ENCODE results near the gene KLF3.

Gene KLF3

DNA sequence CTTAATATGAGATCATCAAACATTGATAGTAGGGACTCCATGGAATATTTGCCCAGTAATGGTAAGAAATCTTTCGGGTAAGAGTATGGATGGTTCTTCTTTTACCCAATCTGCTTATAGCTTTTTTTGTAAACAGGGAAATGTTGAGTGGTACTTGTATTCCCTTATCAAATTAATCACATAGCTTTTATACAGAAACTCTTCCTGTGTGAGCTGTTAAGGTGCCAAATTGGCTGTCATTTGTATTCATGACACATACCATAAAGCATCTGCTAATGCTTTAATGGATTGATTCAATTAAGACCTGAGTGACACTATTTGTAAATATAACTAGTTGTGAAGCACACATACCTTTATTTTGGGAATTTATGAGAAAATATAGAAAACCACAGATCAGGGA is 34.2 kb downstream of the KLF3 start:
- DNase-seq (ENCODE audit: low read depth) = no peak

DNA sequence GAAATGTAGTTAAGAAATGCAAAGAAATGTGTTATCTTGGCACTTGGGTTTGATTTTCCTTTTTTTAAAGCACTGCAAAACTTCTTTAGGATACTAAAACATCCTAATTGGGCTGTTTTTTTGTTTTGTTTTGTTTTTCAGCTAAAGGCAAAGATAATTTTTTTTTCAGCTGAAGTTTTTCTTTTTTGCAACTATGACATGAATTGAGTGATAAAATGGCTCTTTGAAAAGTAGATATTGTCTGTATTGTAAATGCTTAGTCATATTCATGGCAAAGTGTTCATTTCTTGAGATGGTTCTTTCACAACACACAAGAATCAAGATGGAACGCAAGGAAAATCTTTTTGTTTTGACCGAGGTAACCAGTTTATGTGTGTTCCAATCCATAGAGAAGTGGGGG is 35.1 kb downstream of the KLF3 start:
- no peak for DNase-seq (ENCODE audit: low read depth)

DNA sequence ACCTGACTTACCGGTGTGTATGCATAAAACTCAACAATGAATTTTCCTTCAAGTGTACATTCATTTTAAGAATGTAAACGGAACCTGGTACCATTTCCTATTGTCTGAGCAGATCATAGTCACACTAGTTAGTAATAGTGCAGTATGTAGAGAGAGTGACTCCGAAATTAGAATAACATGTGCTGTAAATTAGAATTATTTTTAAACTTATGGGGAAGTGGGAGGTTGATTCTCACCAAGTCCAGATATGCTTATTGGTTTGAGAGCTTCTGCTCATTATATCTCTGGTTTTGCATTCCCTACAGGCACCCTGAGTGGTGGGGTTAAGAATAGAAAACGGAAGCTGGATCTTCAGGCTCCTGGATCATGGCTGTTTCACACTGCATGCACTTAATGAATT is 39.6 kb downstream of the KLF3 start:
- DNase-seq (ENCODE audit: low read depth) = no peak

DNA sequence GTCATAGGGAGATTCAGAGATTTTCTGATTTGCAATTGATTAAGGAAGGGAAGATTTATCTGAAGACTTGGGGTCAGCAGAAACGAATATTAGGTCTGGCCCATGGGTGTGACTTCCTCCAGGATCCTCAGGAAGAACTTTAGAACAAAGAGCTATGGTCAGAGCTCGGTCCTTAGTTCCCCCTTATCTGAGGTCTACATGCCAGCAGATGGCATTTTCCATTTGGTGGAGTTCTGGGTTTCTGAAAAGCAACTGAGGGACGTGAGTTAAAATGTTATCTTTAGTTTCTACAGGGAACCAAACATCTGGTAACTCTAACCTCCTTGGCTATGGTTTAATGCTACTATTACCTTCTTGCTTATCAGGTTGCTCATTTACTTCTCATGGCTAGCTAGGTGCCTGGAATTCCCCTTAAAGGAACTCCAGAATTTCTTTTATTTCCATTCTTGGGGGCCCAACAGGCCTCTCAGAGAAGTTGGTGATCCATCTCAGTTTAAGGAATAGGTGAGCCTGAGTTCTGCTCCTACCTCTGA is 40.7 kb downstream of the KLF3 start:
- no peak for DNase-seq (ENCODE audit: low read depth)

DNA sequence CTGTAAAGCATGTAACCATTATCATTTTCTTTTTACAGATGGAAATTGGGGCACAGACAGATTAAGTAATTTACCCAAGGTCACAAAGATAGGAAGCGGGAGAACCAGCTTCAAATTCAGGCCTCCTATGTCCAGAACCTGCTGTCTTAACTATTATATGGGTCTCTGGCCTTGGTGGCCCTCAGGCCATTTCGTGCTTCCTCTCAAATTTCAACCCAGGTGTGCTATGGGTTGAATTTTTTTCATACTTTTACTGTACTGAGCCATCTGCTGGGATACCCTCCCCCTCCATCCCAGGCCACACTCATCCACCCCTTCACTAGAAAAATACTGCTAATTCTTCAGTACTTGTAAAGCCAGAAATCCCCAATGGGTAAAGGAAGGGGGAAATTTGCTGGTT is 42.3 kb downstream of the KLF3 start:
- no peak for DNase-seq (ENCODE audit: low read depth)

DNA sequence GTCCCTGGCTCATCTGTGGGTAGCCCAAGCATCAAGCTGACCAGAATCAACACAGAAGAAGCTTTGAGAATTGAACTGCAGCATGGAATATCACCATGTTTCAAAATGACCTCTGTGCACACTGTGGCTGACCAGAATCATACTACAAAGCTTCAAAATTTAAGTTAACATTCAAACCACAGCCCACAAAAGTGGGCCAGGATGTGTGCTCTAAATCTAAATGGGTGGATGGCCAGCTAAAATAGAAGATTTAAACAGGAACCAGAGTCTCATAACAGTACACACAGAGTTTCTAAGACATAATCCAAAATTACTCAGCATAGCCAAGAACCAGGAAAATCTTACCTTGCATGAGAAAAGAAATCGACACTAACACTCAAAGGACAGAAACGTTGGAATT is 46.1 kb downstream of the KLF3 start:
- no peak for DNase-seq (ENCODE audit: low read depth)

DNA sequence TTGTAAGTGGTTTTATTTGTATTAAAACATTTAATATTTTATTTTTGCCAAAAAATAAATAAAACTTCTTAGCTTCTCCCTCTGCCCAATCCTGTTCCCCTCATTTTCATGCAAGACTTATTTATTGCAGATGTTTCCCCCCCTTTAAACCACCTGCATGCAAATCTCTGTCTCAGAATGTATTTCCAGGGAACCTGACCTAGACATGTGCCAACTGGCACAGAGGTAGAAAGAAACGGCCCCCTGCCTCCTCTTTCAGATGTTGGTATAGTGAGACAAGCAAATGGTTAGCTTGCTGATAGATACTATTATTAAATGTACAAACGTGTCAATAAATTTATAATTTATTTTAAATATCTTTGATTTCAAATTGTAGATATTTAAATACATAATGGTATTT is 47.1 kb downstream of the KLF3 start:
- DNase-seq (ENCODE audit: low read depth) = no peak

DNA sequence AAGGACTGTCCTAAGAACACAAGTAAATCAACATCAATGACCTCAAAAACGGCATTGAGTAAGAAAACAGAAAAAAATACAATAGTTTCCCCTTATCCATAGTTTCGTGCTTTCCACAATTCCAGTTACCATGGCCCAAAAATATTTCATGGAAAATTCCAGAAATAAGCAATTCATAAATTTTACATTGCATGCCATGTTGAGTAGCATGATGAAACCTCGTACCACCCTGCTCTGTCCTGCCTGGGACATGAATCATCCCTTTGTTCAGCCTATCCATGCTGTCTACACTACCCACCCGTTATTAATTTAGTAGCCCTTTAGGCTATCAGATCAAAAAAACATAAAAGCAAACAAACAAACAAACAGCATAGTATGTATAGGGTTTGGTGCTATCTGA is 51.1 kb downstream of the KLF3 start:
- DNase-seq (ENCODE audit: low read depth) = no peak

DNA sequence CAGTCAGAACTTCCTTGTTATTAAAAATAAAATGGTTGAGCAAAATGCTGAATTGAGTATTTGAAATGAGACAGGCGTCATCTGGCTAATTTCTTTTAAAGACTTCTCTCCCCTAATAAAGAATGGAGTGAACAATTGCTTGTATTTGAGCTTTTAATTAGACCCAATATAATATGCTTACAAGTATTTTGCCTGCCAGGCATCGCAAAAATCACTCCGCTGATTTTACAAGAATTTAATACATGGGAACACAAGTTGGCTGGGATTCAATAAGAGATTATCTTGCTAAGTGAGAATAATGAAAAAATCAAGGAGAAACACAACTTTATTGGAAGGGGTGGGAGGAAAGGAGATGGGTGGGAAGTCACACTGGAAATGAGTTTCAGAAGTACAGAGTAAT is 52.3 kb downstream of the KLF3 start:
- DNase-seq (ENCODE audit: low read depth) = no peak

DNA sequence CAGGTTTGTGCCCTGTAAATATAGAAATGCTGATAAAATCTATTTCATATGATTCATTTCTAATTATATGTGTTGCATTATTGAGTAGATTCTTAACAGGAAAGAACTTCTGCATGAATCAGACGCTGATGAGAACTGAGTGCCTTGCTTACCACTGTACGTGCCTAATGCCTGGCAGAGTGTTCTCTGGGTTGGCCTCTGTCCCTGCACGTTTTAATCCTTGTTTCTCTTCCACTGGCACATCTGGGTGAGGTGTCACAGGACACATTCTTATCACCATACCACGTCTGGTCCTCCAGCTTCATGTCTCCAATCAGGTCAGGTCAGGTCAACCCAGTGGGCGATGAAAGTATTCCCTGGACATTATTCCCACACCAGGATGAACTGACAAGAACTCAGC is 53.6 kb downstream of the KLF3 start:
- DNase-seq (ENCODE audit: low read depth) = no peak

DNA sequence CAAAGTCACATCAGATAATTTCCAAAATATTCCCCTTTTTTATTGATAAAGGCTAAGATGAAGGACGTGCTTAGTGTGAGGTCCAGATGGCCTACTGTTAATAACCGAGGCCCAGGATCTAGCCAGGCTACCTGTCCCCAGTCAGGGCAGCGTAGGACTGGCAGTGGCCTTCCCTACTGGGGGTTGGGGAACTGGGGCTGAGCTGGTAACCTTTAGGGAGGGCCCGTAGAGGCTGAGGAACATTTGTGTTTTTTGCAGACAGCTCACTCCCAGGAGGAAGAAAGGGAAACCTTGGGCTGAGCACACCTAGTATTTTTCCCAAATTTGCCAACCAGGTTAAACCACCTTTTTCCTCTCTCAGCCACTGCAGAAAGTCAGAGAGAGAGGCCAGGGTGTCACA is 59.1 kb downstream of the KLF3 start:
- no peak for DNase-seq (ENCODE audit: low read depth)

DNA sequence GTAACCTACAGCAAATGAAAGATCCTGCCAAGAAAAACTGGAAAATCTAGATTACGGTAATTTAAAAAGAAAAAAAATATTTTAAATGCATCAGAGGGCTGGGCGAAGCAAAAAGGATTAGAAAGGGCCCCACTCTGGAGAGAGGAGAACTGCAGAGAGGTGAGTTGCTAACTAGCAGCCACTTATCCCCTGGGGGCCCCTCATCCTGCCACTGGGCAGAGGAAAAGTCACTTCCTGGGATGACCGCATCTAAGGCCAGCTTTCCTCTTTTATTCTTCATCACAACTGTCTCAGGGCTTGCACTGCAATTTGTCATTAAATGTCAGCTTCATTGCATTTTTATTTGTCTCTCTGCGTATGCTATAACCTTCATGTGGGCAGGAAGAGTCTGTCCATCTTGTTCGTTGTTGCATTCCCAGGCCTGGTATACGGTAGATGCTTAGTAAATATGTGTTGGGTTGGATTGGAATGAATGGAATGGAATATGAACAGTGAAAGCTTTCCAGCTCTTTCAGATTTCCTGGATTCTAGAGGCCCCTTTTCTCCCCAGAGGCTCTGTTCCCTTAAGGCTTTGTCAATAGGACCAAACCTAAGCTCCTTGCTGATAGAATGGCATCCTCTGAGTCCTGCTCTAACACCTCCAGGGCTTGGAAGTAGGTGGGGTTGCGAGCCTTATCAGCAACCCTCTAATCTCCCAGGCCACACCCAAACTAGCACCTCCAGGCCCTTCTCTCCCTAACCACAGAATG is 59.9 kb downstream of the KLF3 start:
- no peak for DNase-seq (ENCODE audit: low read depth)

DNA sequence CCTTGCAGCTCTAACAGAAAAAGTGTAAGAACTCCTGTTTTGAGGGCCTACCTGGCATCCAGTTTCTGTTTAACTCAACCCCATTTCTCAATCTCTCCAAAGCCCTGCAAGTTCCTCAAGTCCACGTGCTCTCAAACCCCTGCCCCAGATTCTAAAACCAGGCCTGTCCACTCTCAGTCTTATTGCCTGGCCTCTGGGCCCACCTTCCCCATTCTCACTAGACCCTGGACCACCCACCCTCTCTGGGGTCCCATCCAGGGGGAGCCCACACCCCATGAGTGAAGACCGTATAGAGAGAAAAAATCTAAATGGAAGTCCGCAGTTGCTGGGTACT is 60.4 kb downstream of the KLF3 start:
- no peak for DNase-seq (ENCODE audit: low read depth)

DNA sequence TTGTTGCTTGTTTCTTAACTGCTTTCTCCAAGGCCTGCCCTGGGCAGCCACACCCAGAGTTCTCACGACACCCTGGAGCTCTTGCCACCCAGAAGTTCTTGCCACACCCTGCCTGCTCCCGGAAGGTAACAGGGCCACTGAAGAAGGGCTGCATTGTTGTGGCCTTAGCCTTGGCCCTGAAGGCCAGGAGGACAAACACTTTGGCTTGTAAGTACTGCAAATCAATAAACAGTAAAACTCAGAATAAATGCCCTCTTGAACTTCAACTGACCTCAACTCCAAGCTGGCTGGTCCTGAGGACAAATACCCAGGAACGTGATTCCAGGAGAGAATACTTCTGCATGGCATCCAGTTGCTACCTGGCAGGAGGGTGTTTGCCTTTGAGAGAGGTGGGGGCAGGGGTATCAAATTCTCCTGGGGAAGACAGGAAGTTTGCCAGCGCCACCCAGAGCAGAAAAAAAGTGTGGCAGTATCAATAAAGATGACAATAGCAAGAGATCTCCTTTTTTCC is 64.7 kb downstream of the KLF3 start:
- no peak for DNase-seq (ENCODE audit: low read depth)

DNA sequence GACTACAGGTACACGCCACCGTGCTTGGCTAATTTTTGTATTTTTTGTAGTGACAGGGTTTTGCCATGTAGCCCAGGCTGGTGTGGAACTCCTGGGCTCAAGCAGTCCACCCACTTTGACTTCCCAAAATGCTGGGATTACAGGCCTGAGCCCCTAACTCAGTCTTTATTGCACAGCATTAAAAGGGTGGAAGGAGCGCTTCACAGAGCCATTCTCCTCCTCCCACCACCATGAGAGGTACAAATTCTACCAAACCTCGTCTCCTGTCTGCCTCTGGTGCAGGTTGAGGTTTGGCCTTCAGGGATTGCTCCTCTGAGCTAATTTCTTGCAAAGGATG is 66.5 kb downstream of the KLF3 start:
- DNase-seq (ENCODE audit: low read depth) = no peak

DNA sequence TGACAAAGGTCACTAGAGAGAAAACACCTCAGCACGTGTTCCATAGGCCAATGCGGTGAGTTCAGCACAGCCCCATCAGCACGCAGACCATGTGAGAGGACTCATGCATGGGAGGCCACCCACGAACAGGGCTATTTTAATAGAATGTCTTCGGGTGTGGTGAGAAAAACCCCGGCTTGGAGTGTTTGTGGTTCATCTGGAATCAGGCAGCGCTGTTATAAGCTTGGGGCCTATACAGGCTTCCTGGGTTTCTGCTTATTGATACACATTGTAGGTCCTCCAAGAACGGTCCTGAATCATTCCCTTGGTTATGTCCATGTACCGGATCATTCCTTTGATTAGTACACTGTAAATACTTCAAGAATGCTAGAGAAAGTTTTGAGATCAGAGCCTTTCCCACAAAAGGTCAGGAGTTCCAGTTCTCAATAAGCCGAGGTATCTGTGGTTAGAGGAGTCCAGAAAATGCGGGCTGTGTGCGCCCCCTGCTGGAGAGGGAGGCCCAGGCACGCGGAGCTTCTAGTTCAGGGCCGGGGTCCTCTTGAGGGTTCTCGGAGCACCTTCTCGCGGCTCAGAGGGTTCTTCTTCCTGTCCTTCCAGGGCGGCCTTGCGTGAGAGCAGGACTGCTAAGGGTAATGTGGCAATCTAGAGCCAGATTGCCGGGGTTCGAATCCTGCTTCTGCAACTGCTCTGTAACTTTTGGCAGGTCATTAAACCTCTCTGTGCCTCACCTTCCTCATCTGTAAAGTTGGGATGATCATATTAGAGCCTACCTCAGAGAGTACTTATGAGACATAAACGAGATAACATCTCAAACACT is 67.0 kb downstream of the KLF3 start:
- DNase-seq (ENCODE audit: low read depth) = peak; percentile 50

DNA sequence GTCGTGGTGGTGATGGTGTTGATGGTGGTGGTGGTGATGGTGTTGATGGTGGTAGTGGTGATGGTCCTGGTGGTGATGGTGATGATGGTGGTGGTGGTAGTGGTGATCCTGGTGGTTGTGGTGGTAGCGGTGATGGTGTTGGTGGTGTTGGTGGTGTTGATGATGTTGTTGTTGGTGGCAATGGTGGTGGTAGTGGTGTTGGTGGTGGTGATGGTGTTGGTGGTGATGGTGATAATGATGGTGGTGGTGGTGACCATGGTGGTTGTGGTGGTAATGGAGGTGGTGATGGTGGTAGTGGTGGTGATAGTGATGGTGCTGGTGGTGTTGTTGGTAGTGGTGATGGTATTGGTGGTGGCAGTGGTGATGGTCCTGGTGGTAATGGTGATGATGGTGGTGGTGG is 69.7 kb downstream of the KLF3 start:
- DNase-seq (ENCODE audit: low read depth) = no peak

DNA sequence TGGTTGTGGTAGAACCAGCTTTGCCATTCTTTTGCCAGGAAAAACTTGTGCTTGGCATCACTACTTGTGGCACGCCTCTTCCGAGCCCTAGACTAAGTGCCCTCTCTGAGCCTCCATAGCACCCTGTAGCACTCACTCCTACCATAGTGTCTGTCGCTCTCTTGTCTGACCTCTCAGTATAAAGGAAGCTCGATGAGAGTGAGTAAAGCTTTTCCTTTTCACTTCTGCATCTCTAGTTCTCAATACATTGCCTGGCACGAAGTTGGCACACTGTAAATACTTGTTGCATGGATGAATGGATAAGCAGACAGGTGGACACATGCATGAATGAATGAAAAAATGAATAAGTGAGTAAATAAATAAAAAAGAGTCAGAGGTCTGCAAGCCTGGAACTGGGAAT is 70.4 kb downstream of the KLF3 start:
- DNase-seq (ENCODE audit: low read depth) = no peak

DNA sequence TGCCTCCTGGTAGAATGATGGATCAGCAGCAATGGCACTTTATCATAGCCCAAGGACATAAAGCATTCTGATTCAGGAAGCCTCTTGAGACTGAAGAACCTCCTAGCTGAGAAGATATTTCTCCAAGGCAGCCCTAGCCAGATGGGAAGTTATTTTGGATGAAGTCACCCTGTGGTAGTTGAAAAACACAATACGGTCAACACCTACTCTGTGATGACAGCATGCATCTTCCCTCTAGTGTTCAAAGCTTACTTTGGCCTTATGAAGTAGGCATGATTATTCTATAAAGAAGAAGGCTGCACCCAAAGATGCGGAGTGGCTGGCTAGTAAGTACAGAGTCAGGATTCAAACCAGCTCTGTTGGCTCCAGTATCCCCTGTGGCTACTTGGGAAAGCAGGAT is 70.9 kb downstream of the KLF3 start:
- DNase-seq (ENCODE audit: low read depth) = no peak

DNA sequence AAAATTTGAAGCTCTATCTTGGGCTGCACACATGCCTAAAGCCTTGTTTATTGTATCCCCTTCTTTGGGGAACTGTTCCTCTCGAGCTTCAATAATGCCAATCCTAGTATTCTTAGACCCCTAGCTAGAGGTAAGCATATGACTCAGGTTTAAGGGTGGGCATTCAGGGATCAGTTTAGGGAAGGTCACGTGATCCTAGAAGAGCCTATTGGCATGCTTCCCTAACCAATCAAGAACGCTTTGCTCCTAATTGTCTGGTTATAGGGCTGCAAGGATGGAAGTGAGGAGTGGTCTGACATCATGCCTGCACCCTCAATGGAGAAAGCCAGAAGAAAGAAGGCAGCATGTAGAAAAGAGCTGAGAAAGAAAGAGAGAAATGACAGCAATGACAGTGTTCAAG is 71.9 kb downstream of the KLF3 start:
- DNase-seq (ENCODE audit: low read depth) = no peak

DNA sequence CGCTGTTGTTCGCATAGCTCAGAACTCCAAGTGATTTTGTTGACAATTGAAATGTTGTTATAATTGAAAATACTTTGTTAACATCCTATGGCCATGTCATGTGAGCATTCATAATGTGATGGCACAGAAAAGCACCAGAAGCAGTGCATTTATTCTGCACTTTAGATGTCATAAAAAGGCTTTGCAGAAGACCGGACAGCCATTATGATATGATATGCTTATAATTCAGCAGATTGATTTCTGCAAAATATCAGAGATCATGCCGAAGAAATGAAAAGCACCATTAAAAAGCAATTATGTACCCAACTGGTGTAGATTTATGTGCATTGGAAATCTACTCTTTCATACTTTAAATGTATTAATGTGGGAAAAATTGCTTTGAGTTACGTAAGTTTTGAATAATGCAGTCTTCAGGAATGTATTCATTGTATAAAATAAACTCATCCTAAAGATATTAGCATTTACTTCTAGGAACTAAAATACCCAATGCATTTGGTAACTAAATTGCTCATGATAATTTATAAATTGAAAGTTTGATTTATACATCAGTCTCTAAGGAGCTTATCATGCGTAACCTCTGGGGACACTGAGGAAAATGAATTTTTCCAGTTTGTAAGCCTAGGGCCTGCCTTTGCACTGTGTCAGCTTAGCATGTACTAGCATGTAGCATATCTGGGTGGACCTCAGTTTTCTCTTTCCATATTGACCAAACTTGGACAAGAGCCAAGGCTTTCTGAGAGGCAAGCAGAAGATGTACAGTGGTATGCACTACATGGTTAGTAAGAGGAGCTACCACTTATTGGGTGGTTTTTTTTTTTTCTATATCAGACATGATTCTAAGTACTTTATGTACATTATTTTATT is 75.2 kb downstream of the KLF3 start:
- DNase-seq (ENCODE audit: low read depth) = no peak

DNA sequence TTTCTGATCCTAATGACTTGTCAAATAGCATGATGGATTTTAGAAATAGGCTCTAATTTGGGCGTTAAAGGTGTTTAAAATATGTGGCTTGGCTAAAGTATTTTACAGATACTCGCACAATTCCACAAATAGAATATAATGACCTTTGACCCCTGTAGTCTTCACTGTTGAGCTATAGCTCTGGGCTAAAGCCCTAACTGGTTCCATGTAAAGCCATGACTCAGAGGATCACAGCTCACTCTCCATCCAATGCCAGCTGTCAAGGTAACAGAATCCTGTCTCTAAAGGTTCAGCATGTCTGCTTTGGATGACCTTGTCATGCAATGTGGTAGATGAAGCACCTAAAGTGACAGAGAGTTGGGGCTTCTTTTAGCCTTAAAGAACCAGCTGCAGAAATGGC is 76.3 kb downstream of the KLF3 start:
- no peak for DNase-seq (ENCODE audit: low read depth)

DNA sequence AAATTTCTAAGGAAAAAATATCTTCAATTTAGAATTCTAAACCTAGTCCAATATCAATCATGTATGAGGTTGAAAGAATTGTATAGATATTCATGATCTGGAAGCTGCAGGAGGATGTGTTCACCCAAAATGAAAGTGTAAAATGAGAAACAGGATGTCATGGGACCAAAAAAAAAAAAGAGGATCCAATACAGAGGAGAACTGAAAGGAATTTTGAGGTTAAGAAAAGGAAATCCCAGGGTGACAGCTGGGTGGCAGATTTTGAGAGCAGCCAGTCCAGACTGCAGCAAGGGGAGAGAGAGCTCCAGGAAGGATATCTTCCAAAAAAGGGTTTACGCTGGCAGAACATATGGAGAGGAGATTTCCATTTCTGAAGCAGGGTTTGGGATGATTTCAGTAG is 79.9 kb downstream of the KLF3 start:
- DNase-seq (ENCODE audit: low read depth) = no peak

Data from stimulated activated CD8-positive, alpha-beta memory T cell treated with anti-CD3 and anti-CD28 coated beads, Interleukin-12 subunit alpha, Interleukin-12 subunit beta, amount 100 ng/mL, for 4 hours (primary cell).